GM23248 (cell line): ENCODE data around the gene RNF151. TPM values are rescaled to one million over a fixed set of nuclear protein-coding genes. Genes with fewer than 3 reads are reported as not detected.

Source experiments
- DNase-seq: peaks from one replicate; pipeline ENCODE4 v3.0.0-alpha.2; 2015
- H2AFZ ChIP-seq: fragments of 200-600 bp; sonication (generic); 2 replicates; pipeline ENCODE4 v1.6.1; 2016; ENCODE audit warnings: antibody characterized with exemption
- H3F3A ChIP-seq: fragments of 200-600 bp; sonication (generic); 2 replicates; pipeline ENCODE4 v1.6.1; 2016; ENCODE audit warnings: mild to moderate bottlenecking, antibody characterized with exemption, mixed run types; ENCODE audit not compliant: insufficient read depth
- H3K27ac ChIP-seq: fragments of 200-600 bp; sonication (generic); 2 replicates; pipeline ENCODE4 v1.5.1; 2016; ENCODE audit warnings: mild to moderate bottlenecking
- H3K27me3 ChIP-seq: fragments of 200-600 bp; sonication (generic); replicated peaks from 2 replicates; pipeline ENCODE4 v1.6.1; 2016; ENCODE audit warnings: mild to moderate bottlenecking; ENCODE audit not compliant: insufficient read depth
- H3K36me3 ChIP-seq: fragments of 200-600 bp; sonication (generic); 2 replicates; pipeline ENCODE4 v1.6.1; 2016; ENCODE audit warnings: low read depth, mild to moderate bottlenecking
- H3K4me1 ChIP-seq: fragments of 200-600 bp; sonication (generic); 2 replicates; pipeline ENCODE4 v1.6.1; 2016; ENCODE audit warnings: mild to moderate bottlenecking; ENCODE audit not compliant: insufficient read depth
- H3K4me2 ChIP-seq: fragments of 200-600 bp; sonication (generic); one replicate; pipeline ENCODE4 v1.6.1; 2016; ENCODE audit warnings: mild to moderate bottlenecking; ENCODE audit not compliant: unreplicated experiment
- H3K4me3 ChIP-seq: fragments of 200-600 bp; sonication (generic); 2 replicates; pipeline ENCODE4 v1.5.1; 2016; ENCODE audit warnings: mild to moderate bottlenecking
- H3K79me2 ChIP-seq: fragments of 200-600 bp; sonication (generic); 2 replicates; pipeline ENCODE4 v1.6.1; 2016; ENCODE audit warnings: mild to moderate bottlenecking; ENCODE audit not compliant: insufficient read depth
- H3K9ac ChIP-seq: fragments of 200-600 bp; sonication (generic); 2 replicates; pipeline ENCODE4 v1.6.1; 2016; ENCODE audit warnings: mild to moderate bottlenecking
- H3K9me2 ChIP-seq: fragments of 200-600 bp; sonication (generic); 2 replicates; pipeline ENCODE4 v1.6.1; 2016; ENCODE audit warnings: mixed run types, mild to moderate bottlenecking, moderate library complexity; ENCODE audit not compliant: insufficient read depth
- H3K9me3 ChIP-seq: fragments of 200-600 bp; sonication (generic); one replicate; pipeline ENCODE4 v1.6.1; 2017; ENCODE audit warnings: low read depth
- H4K20me1 ChIP-seq: fragments of 200-600 bp; sonication (generic); 2 replicates; pipeline ENCODE4 v1.6.0; 2016; ENCODE audit not compliant: insufficient read depth
- EZH2 ChIP-seq: fragments of 200-600 bp; sonication (generic); IDR thresholded peaks from 2 replicates; pipeline ENCODE4 v1.6.1; 2018; ENCODE audit warnings: antibody characterized with exemption, mild to moderate bottlenecking; ENCODE audit not compliant: insufficient read depth, poor library complexity, severe bottlenecking
- EZH2phosphoT487 ChIP-seq: fragments of 200-600 bp; sonication (generic); IDR thresholded peaks from 2 replicates; pipeline ENCODE4 v1.6.1; 2018; ENCODE audit warnings: antibody characterized with exemption, moderate library complexity, mild to moderate bottlenecking, low read depth; ENCODE audit not compliant: insufficient read depth
- WGBS, 2 experiments: methylation state at CpG; one replicate each; pipeline ENCODE4 v1.1.6; 2015 to 2017; ENCODE audit warnings: low lambda C conversion rate in 2 of 2, low coverage in 1 of 2; ENCODE audit errors: missing lambda C conversion rate in 2 of 2; 5-methylcytosine and 5-hydroxymethylcytosine counted together
- in situ Hi-C: fragments of 300-500 bp; cut with MboI; formaldehyde crosslinking; loops from 2 replicates; pipeline ENCODE4 v1.15.0; 2020
- polyA plus RNA-seq: library from polyadenylated mRNA; unstranded; fragments of >200 nt; fragmentation: Nextera tagmentation; extraction: Ambion mirVana; gene quantifications from 2 replicates; pipeline ENCODE4 v1.2.1, GENCODE V29; 2016
- total RNA-seq: library from RNA; depleted of rRNA; stranded (reverse); fragments of >200 nt; shearing (Covaris generic); gene quantifications from 2 replicates; pipeline ENCODE4 v1.2.3, GENCODE V29; 2014

The RNF151 gene
- total and polyA plus RNA-seq, 2 experiments from 2014 or later = 0.25 TPM; not detected in 1

DNA sequence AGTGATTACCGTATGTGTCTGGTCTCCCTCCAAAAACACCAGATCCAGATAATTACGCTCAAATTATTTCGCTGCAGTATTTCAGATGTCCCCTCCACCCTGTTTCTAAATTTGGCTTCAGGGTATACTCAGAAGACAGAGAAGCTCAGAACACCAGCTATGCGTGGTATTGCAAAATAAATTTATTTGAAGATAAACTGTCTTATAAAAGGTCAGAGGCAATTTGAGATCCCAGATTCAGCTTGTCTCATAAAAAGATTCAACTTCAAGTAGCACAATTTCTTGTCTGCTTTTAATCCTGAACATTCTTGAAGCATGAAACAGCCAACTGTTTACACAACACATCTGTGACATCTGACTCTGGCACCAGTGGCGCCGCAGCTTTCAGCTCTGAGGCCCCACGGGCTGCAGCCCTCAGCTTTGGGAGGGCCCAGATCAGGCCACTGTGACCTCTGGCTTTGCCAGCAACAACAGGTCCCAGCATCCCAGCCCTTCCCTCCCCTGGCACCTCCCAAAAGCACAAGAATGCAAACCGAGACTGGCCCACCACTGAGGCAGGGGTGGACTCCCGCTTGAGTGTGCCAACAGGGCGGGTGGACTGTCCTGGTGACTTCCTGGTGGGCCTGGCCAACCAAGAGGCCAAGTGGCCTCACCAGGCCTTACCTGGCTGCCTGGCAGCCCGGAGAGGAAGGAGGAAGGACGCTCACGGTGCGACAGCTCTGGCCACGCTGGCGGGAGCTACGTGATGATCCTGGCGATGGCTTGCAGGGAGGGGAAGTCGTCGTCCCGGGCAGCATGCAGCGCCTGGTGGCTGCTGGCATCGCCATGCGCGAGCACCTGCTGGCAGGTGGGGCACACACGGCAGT is 31.1 kb downstream of the RNF151 start:
- TF ChIP-seq EZH2 = no peak
- no peak for TF ChIP-seq EZH2phosphoT487
- DNase-seq = peak; percentile 82
- Histone ChIP-seq H3K4me2 (peak overlapping the region; percentile 20), H2AFZ (no peak overlapping the region), H3K9me2 (no peaks in the 10 kb centered on the region), H3K9ac (peak overlapping the region; percentile 44), H3K4me3 (no peak overlapping the region), H4K20me1 (no peaks in the 10 kb centered on the region; the same call in 1 of the 2 replicates), H3K36me3 (peaks cover 20% of the 10 kb centered on the region), H3K27me3 (no peaks in the 10 kb centered on the region), H3K9me3 (no peaks in the 10 kb centered on the region), H3K79me2 (peaks cover 27% of the 10 kb centered on the region), H3K4me1 (peaks cover 24% of the 10 kb centered on the region), H3K27ac (peak overlapping the region; percentile 67), H3F3A (peaks cover 46% of the 10 kb centered on the region)
- WGBS, 2 experiments = 20 to 22% methylated on average over 24 to 26 of the region's 26 CpGs
- in situ Hi-C loops = no loop called here

DNA sequence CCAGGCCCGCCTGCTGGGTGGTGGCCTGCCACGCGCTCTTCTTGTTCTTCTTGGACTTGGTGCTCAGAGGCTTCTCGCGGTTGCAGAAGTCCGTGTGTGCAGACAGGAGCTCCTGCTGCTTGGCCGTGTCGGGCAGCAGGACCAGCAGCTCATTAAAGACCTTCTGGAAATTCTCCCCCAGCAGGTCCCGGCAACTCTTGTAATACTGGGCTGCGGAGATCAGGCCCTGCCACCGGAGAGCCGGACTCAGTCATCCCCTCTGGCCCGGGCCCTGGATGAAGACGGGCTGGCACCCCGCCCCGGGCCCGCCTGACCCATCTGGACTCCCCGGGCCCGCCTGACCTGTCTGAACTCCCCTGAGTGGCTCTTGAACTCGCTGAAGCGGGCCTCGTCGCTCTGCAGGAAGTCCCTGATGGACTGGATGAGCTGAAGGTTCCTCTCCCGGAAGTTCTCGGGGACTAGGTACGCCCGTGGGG is 31.7 kb downstream of the RNF151 start:
- H3F3A ChIP-seq = peaks cover 43% of the 10 kb centered on the region
- no peak overlapping the region for H3K4me2 ChIP-seq
- H3K4me3 ChIP-seq = no peak overlapping the region
- TF ChIP-seq EZH2phosphoT487 = no peak
- TF ChIP-seq EZH2 = no peak
- peak overlapping the region; percentile 44 for H3K9ac ChIP-seq
- in situ Hi-C loops = no loop called here
- no peaks in the 10 kb centered on the region; the same call in 1 of the 2 replicates for H4K20me1 ChIP-seq
- H3K9me3 ChIP-seq = no peaks in the 10 kb centered on the region
- H3K27ac ChIP-seq = peak overlapping the region; percentile 67
- 79 to 86% methylated on average over 24 to 27 of the region's 27 CpGs for WGBS, 2 experiments
- peaks cover 34% of the 10 kb centered on the region for H3K79me2 ChIP-seq
- H3K9me2 ChIP-seq = no peaks in the 10 kb centered on the region
- no peak overlapping the region for H2AFZ ChIP-seq
- H3K27me3 ChIP-seq = no peaks in the 10 kb centered on the region
- no peak for DNase-seq
- H3K4me1 ChIP-seq = peaks cover 24% of the 10 kb centered on the region
- peaks cover 20% of the 10 kb centered on the region for H3K36me3 ChIP-seq

DNA sequence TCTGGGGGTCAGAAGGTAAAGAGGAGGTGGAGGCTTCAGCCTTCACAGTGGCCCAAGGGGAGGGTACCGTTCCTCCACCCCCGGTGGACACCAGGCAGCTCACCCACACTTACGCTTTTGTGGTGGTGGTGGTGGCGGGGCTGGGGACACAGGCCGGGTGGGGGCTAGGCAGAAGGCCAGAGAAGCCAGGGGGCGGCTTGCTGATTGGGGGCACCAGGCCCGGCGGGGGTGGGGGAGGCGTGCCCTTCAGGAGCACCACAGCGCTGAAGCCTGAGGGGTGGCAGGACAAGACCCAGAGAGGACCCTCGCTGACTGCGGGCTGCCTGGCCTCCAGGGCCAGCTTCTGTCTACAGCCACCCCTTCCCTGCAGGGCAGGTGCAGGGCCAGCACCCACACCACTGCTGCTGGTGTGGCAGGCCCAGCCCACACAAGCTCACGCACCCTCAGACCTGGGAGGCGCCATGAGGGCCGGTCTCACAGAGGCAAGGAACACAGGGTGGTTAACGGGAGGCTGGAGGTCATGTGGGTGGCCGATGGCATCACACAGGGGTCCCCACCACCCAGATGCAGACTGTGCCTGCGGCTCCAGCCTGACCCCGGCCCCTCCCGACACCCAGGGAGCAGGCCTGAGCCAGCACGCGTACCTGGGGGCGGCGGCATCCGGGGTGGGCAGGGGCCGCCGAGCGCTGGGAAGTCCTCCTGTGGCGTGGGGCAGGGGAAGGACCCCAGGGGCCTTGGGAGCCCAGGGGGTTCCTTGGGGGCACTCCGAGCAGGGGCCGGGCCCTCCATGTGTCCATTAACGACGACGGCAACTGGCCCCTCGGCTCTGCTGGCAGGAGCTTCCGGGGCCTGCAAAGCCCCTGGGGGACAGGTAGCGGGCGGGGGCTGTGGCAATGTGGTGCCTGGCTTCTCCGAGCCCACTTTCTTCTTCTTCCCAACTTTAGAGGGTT is 32.5 kb downstream of the RNF151 start:
- Histone ChIP-seq H3K27ac (no peak overlapping the region), H3K79me2 (peaks cover 41% of the 10 kb centered on the region), H3K9me2 (no peaks in the 10 kb centered on the region), H3K4me3 (no peak overlapping the region), H3K4me2 (no peak overlapping the region), H3K4me1 (peaks cover 27% of the 10 kb centered on the region), H3K9me3 (no peaks in the 10 kb centered on the region), H3K9ac (no peak overlapping the region), H3K36me3 (peaks cover 20% of the 10 kb centered on the region), H3K27me3 (no peaks in the 10 kb centered on the region), H4K20me1 (no peaks in the 10 kb centered on the region; the same call in 1 of the 2 replicates), H3F3A (peaks cover 37% of the 10 kb centered on the region), H2AFZ (no peak overlapping the region)
- no peak for TF ChIP-seq EZH2
- TF ChIP-seq EZH2phosphoT487 = no peak
- no peak for DNase-seq
- 97 to 100% methylated on average over 11 to 39 of the region's 39 CpGs for WGBS, 2 experiments
- in situ Hi-C loops = no loop called here

DNA sequence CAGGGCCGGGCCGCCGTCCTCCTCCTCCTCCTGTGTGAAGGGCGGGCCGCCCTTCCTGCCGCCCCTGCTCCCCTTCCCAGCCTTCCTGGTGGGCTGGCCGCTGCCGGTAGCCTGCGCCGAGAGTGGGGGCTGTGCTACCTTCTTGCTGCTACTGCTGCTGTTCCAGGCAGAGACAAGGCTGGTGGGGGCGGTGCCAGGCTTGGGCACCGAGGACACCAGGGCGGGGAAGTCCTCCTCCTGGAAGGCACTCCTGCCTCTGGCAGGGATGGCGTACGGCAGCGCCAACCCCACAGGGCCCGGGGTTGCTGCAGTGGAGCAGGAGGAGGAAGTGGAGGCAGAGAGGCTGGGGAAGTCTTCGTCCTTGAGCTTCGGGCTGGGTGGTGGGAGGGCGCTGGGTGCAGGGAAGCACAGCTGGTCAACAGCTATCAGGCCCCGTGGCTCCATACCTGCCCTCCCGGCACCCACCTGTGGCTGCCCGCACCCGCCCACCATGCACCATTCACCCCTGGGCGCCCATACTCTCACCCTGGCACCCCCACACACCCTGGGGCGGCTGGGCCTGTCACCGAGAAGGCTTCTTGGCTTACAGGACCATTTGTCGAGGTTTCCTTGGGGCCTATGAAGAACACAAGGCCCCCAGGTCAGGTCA is 33.3 kb downstream of the RNF151 start:
- H3K9me3 ChIP-seq = no peaks in the 10 kb centered on the region
- in situ Hi-C loops = no loop called here
- H3K79me2 ChIP-seq = peaks cover 50% of the 10 kb centered on the region
- H3K4me1 ChIP-seq = peaks cover 27% of the 10 kb centered on the region
- H3F3A ChIP-seq = peaks cover 36% of the 10 kb centered on the region
- H3K9ac ChIP-seq = no peak overlapping the region
- H3K27me3 ChIP-seq = no peaks in the 10 kb centered on the region
- H3K36me3 ChIP-seq = peaks cover 20% of the 10 kb centered on the region
- H3K4me2 ChIP-seq = no peak overlapping the region
- no peak for TF ChIP-seq EZH2phosphoT487
- no peak for TF ChIP-seq EZH2
- H2AFZ ChIP-seq = no peak overlapping the region
- H3K27ac ChIP-seq = no peak overlapping the region
- H3K4me3 ChIP-seq = no peak overlapping the region
- WGBS, 2 experiments = 92% methylated on average over 22 to 28 of the region's 28 CpGs
- DNase-seq = no peak
- H3K9me2 ChIP-seq = no peaks in the 10 kb centered on the region
- H4K20me1 ChIP-seq = peaks cover 5% of the 10 kb centered on the region; the same call in 1 of the 2 replicates
